Stimulated activated naive CD8-positive, alpha-beta T cell treated with anti-CD3 and anti-CD28 coated beads, Interleukin-15, Interleukin-2, amounts not matched to agents 100 U/mL and 50 U/mL, for 24 hours (primary cell): Measurements from ENCODE around the gene THEMIS.
"Not testable (repeated sequence)": the region's sequence is repeated elsewhere in the genome, so short reads cannot be mapped to it uniquely, and the experiment has no call there.

Experiments
- ATAC-seq: fragments of 150-1000 bp; cut with Tn5 transposase; one replicate; pipeline ENCODE4 v1.10.0; 2021
- DNase-seq: peaks from one replicate; pipeline ENCODE4 v3.0.0; 2021

THEMIS gene

GRCh38 chr6:127718694-127719093 is 182.2 kb downstream of the THEMIS start:
- DNase-seq (no peak), ATAC-seq (no peak)

DNA sequence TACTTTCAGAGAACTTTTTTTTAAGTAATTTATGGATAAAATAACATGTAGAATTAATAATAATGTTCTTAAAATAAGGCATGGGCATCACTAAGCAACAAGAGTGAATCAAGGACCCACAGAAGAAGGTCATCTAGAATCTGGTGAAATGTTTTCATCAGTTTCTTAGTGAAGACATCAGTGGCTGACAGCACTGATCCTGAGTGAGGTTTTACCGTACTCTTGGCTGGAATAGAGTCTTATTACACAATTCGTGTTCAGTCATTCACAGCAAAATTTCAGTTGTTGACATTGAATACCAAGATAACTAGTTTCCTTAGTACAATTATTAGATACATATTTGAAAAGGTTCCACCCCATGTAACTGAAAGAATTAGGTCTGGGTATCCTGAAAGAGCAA is 183.5 kb downstream of the THEMIS start:
- DNase-seq (no peak), ATAC-seq (no peak)

DNA sequence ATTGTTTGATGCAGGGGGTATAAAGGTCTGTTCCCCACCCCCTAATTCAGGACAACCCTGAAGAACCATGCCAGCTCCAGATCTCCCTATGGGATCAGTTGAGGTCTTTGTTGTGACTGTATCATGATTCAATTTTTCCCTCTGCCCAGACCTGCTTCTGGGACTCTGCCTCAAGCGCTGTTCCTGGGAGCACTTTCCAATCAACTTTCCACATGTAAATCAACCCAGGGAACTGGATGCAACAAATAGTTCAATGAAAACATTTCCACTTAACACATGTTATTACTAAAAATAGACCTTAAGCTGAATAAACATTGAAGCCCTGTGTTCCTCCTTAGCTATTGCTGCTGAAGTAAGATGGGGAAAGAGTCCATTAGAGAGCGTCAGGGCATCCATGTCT is 184.4 kb downstream of the THEMIS start:
- ATAC-seq (no peak), DNase-seq (no peak)

DNA sequence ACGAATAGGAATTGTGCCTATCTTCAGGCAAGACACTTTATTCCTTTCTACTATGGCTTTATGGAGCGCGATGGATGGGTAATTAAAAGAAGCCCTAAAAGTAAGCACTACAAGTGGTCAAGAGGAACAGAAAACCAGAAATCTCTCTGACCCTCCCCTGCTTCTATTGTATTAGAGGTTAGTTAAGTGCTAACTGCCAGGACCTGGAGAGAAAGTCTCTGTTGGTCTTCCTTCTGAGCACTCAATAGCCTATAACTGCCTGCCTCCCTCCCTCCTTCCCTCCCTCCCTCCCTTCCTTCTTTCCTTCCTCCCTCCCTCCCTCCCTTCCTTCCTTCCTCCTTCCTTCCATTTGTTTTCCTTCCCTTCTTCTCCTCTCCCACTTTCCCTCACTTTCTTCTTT is 190.2 kb downstream of the THEMIS start:
- DNase-seq (no peak), ATAC-seq (no peak)

- DNase-seq (no peak), ATAC-seq (no peak)
Measured at GRCh38 chr6:127706216-127706615, 194.6 kb downstream of the THEMIS start.

- no peak for DNase-seq
- no peak for ATAC-seq
Measured at GRCh38 chr6:127695108-127695507, 205.8 kb downstream of the THEMIS start.

DNA sequence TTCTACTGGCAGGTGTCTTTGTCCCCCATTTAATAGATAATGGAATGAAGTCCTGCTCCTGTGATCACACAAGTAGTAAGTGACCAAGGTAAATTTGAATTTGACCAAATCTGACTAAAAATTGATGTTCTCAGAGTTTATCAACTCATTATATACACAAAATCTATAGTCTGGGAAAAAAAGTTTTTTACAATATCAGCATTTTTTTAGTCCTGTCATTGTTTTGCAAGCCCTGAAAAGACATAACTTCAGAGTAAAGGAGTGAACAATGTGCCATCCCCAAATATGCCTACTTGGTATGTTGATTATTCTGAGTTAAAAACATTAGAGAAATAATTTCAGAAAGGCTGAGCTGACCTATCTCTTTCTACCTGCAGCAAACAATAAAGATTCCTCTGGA is 209.7 kb downstream of the THEMIS start:
- no peak for ATAC-seq
- no peak for DNase-seq

- ATAC-seq = no peak
Measured at GRCh38 chr6:127690588-127690987, 210.3 kb downstream of the THEMIS start.

DNA sequence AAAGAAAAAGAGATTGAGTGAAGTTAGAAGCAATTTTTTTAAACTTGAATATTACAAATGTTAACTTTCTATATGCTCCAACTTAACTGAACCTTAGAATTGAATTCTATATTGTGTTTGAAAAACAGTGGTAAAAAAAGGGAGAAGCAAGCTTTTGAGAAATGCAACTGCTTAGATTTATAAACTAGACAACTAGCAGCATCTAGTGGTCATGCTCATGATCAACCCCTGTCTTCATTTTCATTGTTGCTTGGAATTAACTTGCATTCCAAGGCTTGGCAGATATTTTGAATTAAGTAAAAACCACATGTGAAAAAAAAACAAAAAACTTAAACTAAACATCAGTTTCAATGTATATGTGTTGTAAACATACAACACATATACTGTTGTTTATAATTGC is 210.8 kb downstream of the THEMIS start:
- ATAC-seq = no peak
- no peak for DNase-seq

More at GRCh38 chr6:127690588-127690987, 210.3 kb downstream of the THEMIS start:
- DNase-seq = no peak

- ATAC-seq, DNase-seq: not testable (repeated sequence)
Measured at GRCh38 chr6:127687490-127687889, 213.4 kb downstream of the THEMIS start.

DNA sequence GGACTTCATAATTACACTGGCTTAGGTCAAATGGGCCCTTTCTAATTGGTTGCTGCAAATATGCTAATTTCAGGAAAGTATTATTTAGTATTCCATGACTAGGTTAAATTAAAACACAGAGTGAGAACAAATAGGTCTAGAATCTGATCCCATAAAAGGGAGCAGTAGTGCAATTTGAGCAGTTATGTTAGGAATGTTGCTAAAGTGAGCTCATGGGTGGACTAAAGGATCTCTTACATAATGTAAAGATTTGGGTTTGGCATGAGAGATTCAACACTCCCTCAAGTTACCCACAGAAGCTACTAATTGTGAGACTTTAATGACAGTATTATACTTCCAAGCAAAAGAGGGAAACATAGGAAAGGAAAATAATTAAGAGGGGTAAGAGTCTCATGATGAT is 214.8 kb downstream of the THEMIS start:
- no peak for DNase-seq
- no peak for ATAC-seq

GRCh38 chr6:127684501-127684900 is 216.4 kb downstream of the THEMIS start:
- ATAC-seq (no peak), DNase-seq (no peak)
